HG02798 (cell line): Measurements from ENCODE around the gene ALOX12.
"Not testable (repeated sequence)": the region's sequence is repeated elsewhere in the genome, so short reads cannot be mapped to it uniquely, and the experiment has no call there.

Experiments used
- ATAC-seq: cut with Tn5 transposase; IDR thresholded peaks from one replicate; pipeline ENCODE4 v1.9.1; 2021; ENCODE audit warnings: mild to moderate bottlenecking; ENCODE audit not compliant: unreplicated experiment, poor library complexity

ALOX12 gene, protein sequence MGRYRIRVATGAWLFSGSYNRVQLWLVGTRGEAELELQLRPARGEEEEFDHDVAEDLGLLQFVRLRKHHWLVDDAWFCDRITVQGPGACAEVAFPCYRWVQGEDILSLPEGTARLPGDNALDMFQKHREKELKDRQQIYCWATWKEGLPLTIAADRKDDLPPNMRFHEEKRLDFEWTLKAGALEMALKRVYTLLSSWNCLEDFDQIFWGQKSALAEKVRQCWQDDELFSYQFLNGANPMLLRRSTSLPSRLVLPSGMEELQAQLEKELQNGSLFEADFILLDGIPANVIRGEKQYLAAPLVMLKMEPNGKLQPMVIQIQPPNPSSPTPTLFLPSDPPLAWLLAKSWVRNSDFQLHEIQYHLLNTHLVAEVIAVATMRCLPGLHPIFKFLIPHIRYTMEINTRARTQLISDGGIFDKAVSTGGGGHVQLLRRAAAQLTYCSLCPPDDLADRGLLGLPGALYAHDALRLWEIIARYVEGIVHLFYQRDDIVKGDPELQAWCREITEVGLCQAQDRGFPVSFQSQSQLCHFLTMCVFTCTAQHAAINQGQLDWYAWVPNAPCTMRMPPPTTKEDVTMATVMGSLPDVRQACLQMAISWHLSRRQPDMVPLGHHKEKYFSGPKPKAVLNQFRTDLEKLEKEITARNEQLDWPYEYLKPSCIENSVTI

GRCh38 chr17:6995500-6996255 lies at the start of gene ALOX12:
Gene ALOX12 (plus strand): TSS chr17:6996049. CDS start chr17:6996118, 69 bp downstream.
- no peak for ATAC-seq

- no peak for ATAC-seq
These were observed 48.1 kb upstream of the ALOX12 start for GRCh38 chr17:6947745-6948144.

- ATAC-seq: no peak
These were observed 47.3 kb upstream of the ALOX12 start for GRCh38 chr17:6948562-6948961.

- ATAC-seq: no peak
These were observed 46.9 kb upstream of the ALOX12 start for GRCh38 chr17:6948976-6949375.

- ATAC-seq: not testable (repeated sequence)
These were observed 44.9 kb upstream of the ALOX12 start for GRCh38 chr17:6950938-6951337.

DNA sequence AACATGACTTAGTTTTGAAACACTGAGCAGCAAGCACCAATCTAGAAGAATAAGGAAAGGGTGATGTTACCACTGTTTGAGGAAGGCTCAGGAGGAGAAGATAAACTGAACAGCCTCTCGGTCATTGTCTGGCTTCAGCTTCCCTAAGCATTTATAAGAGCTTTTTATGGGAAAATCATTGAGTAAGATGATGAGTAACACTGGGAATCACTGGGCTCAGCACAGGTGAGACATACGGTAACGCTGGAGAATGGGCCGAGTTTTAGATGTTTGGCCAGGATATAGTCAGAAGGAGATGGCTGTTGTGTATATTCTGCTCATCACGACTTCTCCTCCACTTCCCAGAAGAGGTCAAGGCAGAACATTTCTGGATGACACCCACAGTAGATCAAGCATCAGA lies 42.2 kb upstream of the ALOX12 start:
- ATAC-seq: no peak

DNA sequence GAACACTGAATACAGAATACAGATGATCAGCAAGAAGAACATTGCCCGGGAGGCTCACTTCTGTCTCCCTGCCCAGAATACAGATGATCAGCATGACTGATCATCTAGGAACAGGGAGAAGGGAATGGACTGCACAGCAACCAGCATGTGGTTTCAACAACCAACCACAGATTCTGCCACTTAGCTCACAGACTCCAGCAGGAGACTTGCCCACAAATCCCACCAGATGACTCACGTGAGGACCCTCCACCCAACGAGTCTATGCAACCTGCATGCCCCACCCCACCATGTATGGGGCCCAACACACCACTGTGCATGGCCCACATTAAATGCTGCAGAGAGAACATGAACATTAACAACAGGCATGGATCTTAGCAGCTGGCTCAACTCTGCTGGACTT lies 36.1 kb upstream of the ALOX12 start:
- ATAC-seq: no peak

GRCh38 chr17:6969323-6969726 lies 26.5 kb upstream of the ALOX12 start:
- ATAC-seq: no peak

DNA sequence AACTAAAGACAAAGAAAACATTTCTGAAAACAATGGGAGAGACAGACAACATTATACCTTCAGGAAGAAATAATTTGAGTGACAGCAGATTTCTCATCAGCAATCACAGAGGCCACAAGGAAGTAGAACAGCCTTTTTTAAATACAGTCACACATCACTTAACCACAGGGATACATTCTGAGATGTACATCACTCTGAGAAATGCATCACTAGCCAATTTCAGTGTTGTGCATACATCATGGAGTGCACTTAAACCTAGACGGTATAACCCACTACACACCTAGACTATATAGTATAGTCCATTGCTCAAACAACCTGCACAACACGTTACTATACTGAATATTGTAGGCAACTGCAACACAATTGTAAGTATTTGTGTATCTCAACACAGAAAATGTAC lies 24.9 kb upstream of the ALOX12 start:
- no peak for ATAC-seq

DNA sequence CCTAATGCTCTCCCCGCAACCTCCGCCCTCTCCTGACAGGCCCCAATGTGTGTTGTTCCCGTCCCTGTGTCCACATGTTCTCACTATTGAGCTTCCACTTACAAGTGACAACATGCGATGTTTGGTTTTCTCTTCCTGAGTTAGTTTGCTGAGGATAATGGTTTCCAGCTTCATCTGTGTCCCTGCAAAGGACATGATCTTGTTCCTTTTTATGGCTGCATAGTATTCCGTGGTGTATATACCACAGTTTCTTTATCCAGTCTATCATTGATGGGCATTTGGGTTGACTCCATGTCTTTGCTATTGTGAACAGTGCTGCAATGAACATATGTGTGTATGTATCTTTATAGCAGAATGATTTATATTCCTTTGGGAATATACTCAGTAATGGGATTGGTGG lies 16.4 kb upstream of the ALOX12 start:
- not testable (repeated sequence) for ATAC-seq

DNA sequence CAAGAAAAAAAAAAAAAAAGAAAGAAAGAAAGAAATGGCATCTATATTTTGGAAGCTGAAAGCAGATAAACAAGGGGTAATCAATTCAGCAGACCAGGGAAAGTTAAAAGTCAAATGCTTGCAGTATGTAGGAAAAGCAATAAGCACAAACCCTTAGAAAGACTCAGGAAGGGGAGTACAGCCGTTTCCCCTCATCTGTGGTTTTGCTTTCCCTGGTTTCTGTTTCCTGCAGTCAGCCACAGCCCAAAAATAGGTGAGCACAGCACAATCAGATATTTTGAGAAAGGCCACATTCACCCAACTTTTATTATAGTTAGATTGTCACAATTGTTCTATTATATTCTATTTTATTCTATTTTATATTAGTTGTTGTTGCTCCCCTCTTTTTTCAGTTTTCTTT lies 14.4 kb upstream of the ALOX12 start:
- no peak for ATAC-seq

GRCh38 chr17:6985266-6985665 lies 10.6 kb upstream of the ALOX12 start:
- no peak for ATAC-seq

DNA sequence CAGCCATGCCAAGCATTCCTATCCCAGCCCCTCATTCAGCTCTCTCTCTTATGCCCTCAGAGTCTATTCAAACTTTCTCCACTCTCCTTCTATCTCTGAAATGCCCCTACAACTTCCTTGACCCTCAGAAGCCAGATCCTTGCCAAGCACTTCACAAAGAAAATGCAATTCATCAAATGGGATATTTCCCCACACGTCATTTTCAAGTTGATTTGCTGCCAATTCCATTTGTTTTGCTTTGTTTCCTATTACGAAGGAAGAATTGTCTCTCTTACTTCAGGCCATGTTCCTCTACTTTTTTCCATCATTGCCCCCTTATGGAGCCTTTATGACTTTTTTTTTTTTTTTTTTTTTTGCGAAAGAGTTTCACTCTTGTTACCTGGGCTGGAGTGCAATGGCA lies 9.2 kb upstream of the ALOX12 start:
- ATAC-seq: no peak

DNA sequence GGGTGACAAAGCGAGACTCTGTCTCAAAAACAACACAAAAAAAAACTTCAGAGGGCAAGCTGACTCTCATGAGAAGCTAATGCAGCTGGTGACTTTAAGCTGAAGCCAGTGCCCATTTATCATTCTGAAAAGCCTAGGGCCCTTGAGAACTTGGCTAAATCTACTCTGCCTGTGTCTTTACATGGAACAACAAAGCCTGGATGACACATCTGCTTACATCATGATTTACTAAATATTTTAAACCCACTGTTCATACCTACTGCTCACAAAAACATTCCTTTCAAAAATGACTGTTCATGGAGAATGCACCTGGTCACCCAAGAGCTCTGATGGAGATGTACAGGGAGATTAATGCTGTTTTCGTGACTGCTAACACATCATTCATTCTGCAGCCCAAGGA lies 6.1 kb upstream of the ALOX12 start:
- ATAC-seq: no peak

DNA sequence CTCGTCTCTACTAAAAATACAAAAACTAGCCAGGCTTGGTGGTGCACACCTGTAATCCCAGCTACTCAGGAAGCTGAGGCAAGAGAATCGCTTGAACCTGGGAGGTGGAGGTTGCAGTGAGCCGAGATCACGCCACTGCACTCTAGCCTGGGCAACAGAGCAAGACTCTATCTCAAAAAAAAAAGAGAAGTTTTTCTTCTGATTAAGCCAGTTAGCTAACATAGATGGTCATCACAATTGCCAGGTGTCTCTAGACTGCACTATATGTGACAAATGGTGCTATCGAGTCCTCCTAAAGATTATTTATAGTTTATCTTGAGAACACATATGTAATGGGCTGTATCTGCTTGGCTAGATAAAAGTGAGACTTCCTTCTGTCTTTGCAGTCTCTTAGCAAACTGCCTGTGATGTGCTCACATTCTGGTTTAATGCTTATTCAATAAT lies 2.2 kb upstream of the ALOX12 start:
- not testable (repeated sequence) for ATAC-seq

- no peak for ATAC-seq
These were observed 1.7 kb upstream of the ALOX12 start for GRCh38 chr17:6994118-6994598.

DNA sequence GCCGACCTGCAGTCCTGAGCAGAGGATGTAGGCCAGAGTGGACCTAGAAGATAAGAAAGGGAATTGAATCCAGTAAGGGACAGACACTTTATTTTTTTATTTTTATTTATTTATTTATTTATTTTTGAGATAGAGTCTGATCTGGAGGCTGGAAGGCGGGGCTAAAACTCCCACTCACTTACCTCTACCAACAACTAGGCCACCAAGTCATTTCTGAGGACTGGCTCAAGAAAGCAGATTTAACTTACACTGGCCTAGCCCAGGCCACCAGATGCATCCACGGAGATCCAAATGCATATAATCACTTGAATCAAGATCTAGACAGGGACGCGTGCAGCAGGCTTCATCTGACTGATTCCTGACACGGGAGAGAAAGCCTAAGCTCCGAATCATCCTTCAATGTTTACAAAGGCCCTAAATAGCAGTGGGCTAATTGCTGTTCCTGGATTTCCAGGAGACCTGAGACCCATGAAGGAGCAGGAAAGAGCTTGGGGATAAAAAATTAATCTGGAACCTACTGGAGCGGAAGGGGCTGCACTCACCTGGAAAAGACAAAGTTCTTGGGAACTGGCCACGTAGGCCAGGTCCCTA lies 1.1 kb upstream of the ALOX12 start:
- no peak for ATAC-seq

DNA sequence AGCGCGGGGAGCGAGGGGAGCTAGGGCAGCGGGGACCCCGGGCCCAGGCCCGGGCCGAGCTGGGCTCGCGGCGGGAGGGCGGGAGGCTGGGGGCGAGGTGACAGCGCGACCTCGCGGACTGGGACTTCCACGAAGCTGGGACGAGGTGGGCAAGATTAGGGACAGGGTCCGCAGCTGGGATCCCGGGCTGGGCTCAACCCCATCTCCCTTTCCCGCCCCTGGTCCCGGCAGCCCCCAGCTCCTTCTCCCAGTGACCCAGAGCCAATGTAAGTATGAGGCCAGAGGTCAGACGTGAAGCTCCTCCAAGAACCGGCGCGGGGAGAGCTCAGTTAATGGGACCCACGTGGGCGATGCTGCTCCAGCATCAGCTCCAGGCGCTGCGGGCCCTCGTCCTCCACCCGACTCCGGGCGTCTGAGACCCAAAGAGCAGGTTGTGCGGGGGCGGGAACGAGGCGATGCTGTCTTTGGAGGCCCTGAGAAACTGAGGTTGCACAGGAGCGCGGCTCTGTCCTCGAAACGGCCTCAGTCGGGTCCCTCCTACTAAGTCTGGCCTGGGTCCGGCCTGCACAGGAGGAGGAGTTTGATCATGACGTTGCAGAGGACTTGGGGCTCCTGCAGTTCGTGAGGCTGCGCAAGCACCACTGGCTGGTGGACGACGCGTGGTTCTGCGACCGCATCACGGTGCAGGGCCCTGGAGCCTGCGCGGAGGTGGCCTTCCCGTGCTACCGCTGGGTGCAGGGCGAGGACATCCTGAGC lies 585 bp downstream of the ALOX12 start:
- ATAC-seq: no peak

- ATAC-seq: no peak
These were observed 1.3 kb downstream of the ALOX12 start for GRCh38 chr17:6997171-6997570.
